Osteoblast (primary cell): Measurements from ENCODE around the gene RAMP2. TPM values are rescaled to one million over a fixed set of nuclear protein-coding genes. Genes with fewer than 3 reads are reported as not detected.

Experiments used
- DNase-seq: peaks from one replicate; pipeline ENCODE4 v3.0.0; 2011; ENCODE audit warnings: low spot score, mixed read lengths; ENCODE audit not compliant: insufficient read length; ENCODE audit errors: missing footprints
- H2AFZ ChIP-seq: 2 replicates; pipeline ENCODE4 v1.6.0; 2011; ENCODE audit warnings: mild to moderate bottlenecking, low read length
- H3K27ac ChIP-seq: 2 replicates; pipeline ENCODE4 v1.5.1; 2011; ENCODE audit warnings: mild to moderate bottlenecking, low read depth, low read length, moderate library complexity
- H3K27me3 ChIP-seq: 2 replicates; pipeline ENCODE4 v1.6.0; 2012; ENCODE audit warnings: mild to moderate bottlenecking, control low read depth, inconsistent platforms, low read length, moderate library complexity; ENCODE audit not compliant: insufficient read depth
- H3K36me3 ChIP-seq: 2 replicates; pipeline ENCODE4 v1.5.1; 2011; ENCODE audit warnings: mild to moderate bottlenecking, low read length, control low read depth, moderate library complexity; ENCODE audit not compliant: insufficient read depth
- H3K4me1 ChIP-seq: 2 replicates; pipeline ENCODE4 v1.5.1; 2011; ENCODE audit warnings: mild to moderate bottlenecking, low read length, control low read depth, moderate library complexity; ENCODE audit not compliant: insufficient read depth
- H3K4me2 ChIP-seq: 2 replicates; pipeline ENCODE4 v1.6.0; 2011; ENCODE audit warnings: mild to moderate bottlenecking, low read length; ENCODE audit not compliant: insufficient read depth
- H3K4me3 ChIP-seq: fragments of 200-600 bp; sonication (generic); 3 replicates; pipeline ENCODE4 v1.5.1; 2012; ENCODE audit warnings: mild to moderate bottlenecking, low read length, inconsistent platforms; ENCODE audit not compliant: insufficient read depth
- H3K79me2 ChIP-seq: 2 replicates; pipeline ENCODE4 v1.6.0; 2012; ENCODE audit warnings: mild to moderate bottlenecking, low read length, control low read depth, inconsistent platforms; ENCODE audit not compliant: insufficient read depth
- H3K9me3 ChIP-seq: 2 replicates; pipeline ENCODE4 v1.5.1; 2011; ENCODE audit warnings: low read depth, low read length, control low read depth
- H4K20me1 ChIP-seq: 2 replicates; pipeline ENCODE4 v1.6.0; 2012; ENCODE audit warnings: mild to moderate bottlenecking, low read length, control low read depth; ENCODE audit not compliant: insufficient read depth
- CTCF ChIP-seq: IDR thresholded peaks from 2 replicates; pipeline ENCODE4 v1.5.1; 2011; ENCODE audit warnings: mild to moderate bottlenecking, low read depth, low read length, moderate library complexity; ENCODE audit errors: extremely low read depth
- total RNA-seq: library from RNA; depleted of rRNA; stranded (reverse); fragments of >200 nt; gene quantifications from 2 replicates; pipeline ENCODE4 v1.2.3, GENCODE V29; 2012

Gene RAMP2
- total RNA-seq, 1 donor: not detected

DNA sequence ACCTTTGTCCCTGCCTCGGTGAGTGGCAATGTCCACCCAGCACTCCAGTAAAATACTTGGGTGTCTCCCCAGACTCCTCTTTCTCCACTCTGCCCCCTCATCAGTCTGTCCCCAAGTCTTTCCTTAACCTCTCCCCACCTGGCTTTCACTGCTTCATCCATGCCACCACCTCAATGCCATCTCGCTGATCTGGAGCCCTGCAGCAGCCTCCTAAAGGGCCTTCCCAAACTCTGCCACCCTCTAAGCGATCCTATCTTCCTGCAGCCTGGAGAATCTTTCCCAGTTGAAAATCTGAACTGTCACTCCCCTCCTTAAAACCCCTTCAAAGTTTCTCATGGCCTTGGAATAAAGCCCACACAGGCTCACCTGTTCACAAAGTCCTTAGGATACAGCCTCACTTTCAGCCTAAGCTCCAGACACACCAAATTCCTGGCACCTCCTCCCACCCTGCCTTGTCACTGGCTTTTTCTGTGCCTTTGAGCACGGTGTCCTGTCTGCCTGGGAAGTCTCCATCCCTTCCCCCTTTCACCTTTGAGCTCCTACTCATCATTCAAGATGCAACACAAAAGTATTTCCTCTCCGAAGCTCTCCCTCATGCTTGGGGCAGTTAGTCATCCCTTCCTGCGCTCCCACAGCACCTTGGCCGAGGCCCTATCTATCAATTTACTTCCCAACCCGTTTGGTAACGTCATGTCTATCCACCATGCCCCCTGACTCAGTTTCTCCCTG is 22.2 kb downstream of the RAMP2 start:
- TF ChIP-seq CTCF: no peak
- Histone ChIP-seq H3K4me1 (peaks cover 25% of the 10 kb centered on the region), H3K36me3 (peaks cover 27% of the 10 kb centered on the region), H3K27me3 (no peaks in the 10 kb centered on the region), H3K4me3 (peak overlapping the region; percentile 2), H3K79me2 (peaks cover 15% of the 10 kb centered on the region), H3K9me3 (no peaks in the 10 kb centered on the region), H3K27ac (peak overlapping the region; percentile 34), H3K4me2 (peak overlapping the region; percentile 83), H2AFZ (no peak overlapping the region), H4K20me1 (peaks cover 3% of the 10 kb centered on the region)
- peak; percentile 95 for DNase-seq

GRCh38 chr17:42783791-42784138 is 22.7 kb downstream of the RAMP2 start:
- Histone ChIP-seq H4K20me1 (peaks cover 3% of the 10 kb centered on the region), H2AFZ (no peak overlapping the region), H3K4me3 (no peak overlapping the region), H3K36me3 (peaks cover 27% of the 10 kb centered on the region), H3K9me3 (no peaks in the 10 kb centered on the region), H3K27ac (no peak overlapping the region), H3K27me3 (no peaks in the 10 kb centered on the region), H3K4me2 (peak overlapping the region; percentile 83), H3K79me2 (peaks cover 15% of the 10 kb centered on the region), H3K4me1 (peaks cover 25% of the 10 kb centered on the region)
- TF ChIP-seq CTCF: no peak
- DNase-seq: no peak

GRCh38 chr17:42784409-42784808 is 23.4 kb downstream of the RAMP2 start:
- peaks cover 15% of the 10 kb centered on the region for H3K79me2 ChIP-seq
- no peak overlapping the region for H3K4me2 ChIP-seq
- no peak overlapping the region for H3K27ac ChIP-seq
- no peak overlapping the region for H2AFZ ChIP-seq
- H3K36me3 ChIP-seq: peaks cover 22% of the 10 kb centered on the region
- no peaks in the 10 kb centered on the region for H3K27me3 ChIP-seq
- H3K9me3 ChIP-seq: no peaks in the 10 kb centered on the region
- no peak for TF ChIP-seq CTCF
- peaks cover 25% of the 10 kb centered on the region for H3K4me1 ChIP-seq
- H4K20me1 ChIP-seq: peaks cover 3% of the 10 kb centered on the region
- no peak for DNase-seq
- H3K4me3 ChIP-seq: no peak overlapping the region

DNA sequence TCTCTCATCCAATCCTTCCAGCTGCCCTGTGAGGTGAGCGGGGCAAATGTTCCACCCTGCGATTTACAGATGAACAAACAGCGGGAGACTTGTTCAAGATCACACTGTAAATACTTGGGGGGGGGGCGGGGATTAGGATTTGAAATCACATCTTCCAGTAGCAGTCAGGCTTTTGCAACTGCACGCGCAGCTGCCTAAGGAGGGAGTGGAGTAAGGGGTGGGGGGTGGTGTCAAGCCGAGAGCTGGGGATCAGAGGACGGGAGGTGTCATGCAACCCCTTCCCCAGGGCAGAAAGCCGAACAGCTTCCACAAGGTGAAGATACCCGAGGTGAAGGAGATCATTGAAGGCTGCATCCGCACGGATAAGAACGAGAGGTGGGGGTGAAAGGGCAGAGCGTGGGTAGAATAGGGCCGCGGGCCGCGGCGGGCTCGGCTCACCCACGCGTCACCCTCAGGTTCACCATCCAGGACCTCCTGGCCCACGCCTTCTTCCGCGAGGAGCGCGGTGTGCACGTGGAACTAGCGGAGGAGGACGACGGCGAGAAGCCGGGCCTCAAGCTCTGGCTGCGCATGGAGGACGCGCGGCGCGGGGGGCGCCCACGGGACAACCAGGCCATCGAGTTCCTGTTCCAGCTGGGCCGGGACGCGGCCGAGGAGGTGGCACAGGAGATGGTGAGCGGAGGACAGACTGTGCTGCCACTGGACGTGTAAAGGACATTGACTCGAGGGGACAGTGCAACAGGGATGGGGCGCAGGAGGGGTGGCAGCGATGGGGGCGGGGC is 24.0 kb downstream of the RAMP2 start:
- H4K20me1 ChIP-seq: no peaks in the 10 kb centered on the region
- H2AFZ ChIP-seq: no peak overlapping the region
- peaks cover 22% of the 10 kb centered on the region for H3K36me3 ChIP-seq
- no peaks in the 10 kb centered on the region for H3K27me3 ChIP-seq
- no peak overlapping the region for H3K27ac ChIP-seq
- no peak overlapping the region for H3K4me2 ChIP-seq
- H3K4me1 ChIP-seq: peaks cover 20% of the 10 kb centered on the region
- no peak for TF ChIP-seq CTCF
- DNase-seq: peak; percentile 68
- no peak overlapping the region for H3K4me3 ChIP-seq
- peaks cover 15% of the 10 kb centered on the region for H3K79me2 ChIP-seq
- H3K9me3 ChIP-seq: no peaks in the 10 kb centered on the region
